ENCODE measurements around the gene ZNF710.

Gene ZNF710

GRCh38 chr15:90019611-90020010 lies 18.5 kb downstream of the ZNF710 start:
- no peak for DNase-seq

DNA sequence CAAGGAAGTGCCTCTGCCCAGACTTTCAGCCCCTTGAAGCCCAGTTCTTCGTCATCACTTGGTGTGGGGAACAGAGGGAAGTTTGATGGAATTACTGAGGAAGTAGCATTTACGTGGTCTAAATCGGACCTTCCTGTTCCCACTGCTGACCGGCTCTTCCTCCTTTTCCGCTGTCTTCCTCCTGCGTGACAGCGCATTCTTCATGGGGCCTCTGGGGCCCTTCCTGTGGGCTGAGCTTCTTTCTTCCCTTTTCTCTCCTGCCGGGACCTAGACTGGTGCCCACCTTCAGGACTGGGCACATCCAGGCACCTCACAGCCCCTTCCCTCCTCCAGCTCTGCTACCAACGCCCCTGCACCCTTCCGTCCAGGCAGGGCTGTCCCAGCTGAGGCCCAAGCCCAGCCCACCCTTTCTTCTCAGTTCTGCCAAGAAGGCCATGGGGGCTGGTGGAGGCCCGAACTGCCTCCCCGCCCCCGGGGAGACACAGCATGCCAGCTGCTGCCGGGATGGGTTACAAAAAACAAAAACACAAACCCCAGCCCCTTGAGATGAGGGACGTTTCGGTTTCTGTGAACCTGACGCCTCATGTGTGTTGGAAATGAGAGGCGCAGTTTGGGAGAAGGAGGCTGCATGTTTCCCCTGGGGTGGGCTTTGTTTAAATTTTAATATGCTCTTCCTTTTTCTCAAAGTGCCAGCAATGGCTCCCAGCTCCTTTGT lies 19.1 kb downstream of the ZNF710 start:
- DNase-seq = no peak

- no peak for DNase-seq
Measured at GRCh38 chr15:90020936-90021507, 19.9 kb downstream of the ZNF710 start.

GRCh38 chr15:90022345-90022744 lies 21.2 kb downstream of the ZNF710 start:
- no peak for DNase-seq

- no peak for DNase-seq
Measured at GRCh38 chr15:90022905-90023700, 22.0 kb downstream of the ZNF710 start.

- no peak for DNase-seq
Measured at GRCh38 chr15:90024406-90024805, 23.3 kb downstream of the ZNF710 start.

- DNase-seq = no peak
Measured at GRCh38 chr15:90025489-90026033, 24.4 kb downstream of the ZNF710 start.

DNA sequence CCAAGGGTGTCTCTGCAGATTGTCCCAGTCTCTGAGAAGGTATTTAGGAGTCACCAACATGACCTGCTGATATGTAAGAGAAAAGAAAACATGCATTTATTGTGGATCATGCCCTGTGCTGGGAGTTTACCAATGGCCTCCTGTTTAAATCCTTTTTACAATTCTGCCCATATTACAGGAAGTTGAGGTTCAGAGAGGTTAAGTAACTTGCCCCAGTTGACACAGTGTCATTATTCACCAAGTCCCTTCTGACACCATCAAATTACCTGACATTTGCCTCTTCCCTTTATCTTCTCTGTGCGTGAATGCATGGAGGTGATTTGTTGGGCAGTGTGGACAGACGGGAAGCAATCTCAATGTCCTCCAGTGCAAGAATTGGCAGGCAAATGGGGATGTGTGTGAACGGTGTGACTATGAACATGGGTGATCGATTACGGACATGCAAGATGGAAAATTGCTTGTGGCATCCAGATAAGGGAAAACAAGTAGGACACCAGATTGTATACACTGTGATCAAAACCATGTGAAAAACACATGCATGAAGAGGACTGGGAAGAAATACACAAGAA lies 27.3 kb downstream of the ZNF710 start:
- no peak for DNase-seq

DNA sequence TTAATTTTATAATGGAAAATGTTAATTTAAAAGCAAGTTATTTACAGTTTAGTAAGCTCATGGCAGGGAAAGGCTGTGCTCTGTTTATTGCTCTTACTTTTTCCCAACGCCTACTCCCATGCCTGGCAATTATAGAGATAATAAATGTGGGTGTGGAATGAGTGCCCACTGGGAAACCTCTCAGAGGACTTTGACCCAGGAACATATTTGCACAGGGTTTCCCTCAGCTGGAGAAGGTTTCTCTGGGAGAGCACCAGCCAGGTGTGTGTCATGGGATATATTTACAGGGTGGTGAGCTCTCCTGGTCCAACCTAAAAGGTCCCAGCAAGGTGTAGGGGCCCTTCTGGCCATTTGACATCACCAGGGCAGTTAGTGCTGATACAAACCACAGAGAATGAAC lies 27.9 kb downstream of the ZNF710 start:
- DNase-seq = no peak

GRCh38 chr15:90030376-90030775 lies 29.3 kb downstream of the ZNF710 start:
- no peak for DNase-seq

DNA sequence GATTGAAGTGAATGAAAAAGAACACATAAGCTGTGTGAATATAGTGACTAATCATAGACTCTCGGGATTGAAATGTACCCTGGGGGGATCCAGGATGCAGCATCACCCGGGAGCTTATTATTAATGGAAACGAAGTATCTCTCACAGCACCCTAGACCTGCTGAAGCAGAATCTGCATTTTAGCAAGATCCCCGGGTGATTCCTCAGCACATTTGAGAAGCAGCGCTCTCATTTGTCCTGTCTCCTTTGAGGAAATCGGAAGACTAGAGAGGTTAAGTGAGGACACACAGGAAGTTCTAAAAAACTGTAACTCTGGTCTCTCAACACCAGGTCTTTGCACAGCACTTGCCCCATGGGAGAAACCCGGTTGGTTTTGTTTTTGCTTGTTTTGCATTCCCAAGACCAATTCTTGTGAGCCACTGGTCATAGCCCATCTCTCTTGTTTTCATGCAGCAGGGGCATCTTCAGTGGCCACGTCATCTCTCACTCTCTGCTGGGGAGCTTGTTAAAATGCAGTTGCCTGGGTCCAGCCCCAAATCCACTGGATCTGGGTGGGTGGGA lies 30.2 kb downstream of the ZNF710 start:
- no peak for DNase-seq

DNA sequence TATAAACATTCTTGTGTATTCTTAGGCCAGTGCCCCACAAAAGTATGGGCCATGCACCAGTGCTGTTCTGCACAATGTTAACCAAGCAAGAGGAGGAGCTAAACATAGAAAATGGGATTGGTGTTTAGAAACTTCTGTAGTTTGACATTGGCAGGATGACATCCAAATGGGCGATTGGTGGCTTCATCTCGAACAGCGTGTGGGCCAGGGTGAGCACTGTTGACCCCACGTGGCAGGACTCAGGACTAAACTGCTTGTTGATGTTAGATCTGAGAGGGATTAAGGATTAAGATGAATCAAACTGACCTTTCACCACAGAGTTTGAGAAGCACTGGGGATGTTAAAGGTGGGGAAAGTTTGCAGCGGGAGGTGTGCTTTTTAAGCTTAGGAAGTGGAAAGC lies 31.9 kb downstream of the ZNF710 start:
- DNase-seq = no peak

DNA sequence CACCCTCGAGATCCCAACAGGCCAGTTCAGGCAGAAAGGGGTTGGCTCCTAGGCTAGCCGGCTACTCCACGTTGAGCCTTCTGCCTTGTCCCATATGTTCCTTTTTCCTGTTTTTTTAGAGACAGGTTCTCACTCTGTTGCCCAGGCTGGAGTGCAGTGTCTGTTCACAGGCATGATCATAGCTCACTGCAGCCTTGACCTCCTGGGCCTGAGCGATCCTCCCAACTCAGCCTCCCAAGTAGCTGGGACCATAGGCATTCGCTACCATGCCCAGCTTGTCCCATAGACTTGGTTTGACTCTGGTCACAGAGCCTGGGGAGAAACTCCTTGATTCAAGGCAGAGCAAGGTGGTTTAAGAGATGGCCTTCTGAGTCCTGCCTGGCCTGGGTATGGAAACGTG lies 32.3 kb downstream of the ZNF710 start:
- DNase-seq = no peak

GRCh38 chr15:90035095-90035839 lies 34.1 kb downstream of the ZNF710 start:
- DNase-seq = no peak

DNA sequence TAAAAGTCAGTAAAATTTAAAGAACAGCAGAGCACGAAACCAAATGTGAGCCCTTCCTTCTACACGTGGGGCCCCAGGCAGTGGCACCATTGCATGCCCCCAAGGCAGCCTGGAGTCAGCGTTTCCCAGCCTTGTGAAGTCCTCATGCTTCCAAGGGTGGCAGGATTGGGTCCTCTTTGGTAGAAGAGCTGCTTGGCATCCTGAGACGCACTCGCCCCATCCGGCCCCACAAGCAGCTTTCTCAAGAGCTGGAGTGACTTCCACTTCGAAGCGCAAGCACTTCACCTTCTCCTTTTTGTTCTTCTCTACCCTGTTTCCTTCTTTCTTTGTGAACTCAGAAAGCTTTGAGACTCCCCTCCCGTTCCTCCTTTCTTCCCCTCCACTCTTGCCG lies 34.7 kb downstream of the ZNF710 start:
- no peak for DNase-seq

DNA sequence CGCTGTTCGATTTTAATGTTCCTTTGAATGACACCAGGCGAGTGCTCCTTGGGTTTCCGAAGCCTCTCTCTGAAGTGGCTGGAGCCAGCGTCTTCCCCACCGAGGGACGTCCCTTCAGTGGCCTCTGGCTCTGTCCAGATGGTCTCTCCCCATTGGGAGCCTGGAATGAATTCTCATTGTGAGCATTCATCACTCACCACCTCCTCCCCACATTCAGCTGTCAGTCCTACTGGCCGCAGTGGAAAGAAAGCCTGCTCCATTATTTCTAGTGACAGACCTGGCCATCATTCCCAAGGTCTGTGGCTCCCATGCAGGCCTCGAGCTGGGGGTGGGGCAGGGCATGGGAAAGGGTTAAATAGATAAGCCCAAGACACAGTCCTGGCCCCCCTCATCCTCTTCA lies 35.2 kb downstream of the ZNF710 start:
- DNase-seq = no peak

DNA sequence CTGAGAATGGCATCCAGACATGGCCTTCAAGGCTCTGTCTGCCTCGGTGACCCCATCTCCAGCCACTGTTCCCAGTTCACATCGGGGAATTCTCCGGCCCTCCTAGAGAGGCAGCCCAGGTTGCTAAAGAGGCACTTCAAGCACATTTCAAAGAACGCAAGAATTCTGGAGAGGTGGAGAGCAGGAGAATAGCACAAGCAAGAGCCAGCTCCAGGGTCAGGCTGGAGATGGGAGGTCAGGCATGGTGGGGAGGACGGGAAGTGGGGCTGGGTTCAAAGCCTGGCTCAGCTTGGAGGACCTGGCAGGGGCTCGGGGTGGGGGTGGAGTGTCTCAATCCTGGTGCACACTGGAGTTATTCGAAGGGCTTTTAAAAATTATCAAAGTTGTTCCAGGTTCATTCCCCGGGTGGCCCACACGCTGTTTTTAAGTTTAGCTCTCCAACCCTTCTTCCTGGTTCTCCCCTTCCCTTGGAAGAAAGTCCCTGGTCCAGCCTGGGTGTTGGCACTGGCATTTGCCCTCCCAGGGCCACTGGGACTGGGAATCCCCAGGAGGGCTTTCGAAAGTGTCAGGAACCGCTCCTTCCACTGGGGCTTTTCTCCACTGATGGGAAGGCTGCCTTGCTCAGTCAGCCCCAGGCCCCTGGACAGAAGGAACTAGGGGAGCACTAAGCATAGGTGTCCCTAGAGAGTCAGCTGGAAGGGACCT lies 35.8 kb downstream of the ZNF710 start:
- DNase-seq = no peak

DNA sequence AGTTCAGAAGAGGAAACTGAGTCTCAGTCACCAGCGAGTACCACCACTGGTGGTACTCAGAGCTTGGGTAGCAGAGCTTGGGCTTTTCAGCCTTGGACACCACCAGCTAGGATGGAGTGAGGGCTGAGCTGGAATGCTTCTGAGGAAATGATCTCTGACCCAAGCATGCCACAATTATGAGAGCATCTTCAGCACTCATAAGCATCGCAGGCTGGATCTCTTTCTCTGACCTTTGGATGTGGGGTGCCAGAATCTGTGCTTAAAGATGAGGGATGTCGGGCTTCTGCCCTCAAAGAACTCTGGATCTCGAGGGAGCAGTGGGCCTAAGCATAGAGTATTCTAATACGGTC lies 36.4 kb downstream of the ZNF710 start:
- no peak for DNase-seq

- DNase-seq = peak; percentile 30
Measured at GRCh38 chr15:90037961-90038631, 37.0 kb downstream of the ZNF710 start.

DNA sequence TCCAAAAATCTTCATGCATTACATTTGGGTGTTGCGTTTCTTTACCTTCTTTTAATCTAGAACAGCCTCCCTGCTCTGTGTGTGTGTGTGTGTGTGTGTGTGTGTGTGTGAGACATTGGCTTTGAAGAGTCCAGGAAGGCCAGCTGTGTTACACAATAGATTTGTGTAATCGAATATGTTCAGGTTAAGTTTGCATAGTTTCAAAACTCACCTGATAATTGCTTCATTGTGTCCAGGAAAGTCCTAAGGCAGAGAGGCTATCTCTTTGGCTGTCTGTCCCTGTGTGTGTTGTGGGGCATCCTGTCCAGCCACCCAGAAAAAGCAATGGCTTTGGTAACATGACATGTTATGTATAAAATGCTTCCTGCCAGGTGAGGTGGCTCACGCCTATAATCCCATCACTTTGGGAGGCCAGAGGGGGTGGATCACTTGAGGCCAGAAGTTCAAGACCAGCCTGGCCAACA lies 37.5 kb downstream of the ZNF710 start:
- no peak for DNase-seq

DNA sequence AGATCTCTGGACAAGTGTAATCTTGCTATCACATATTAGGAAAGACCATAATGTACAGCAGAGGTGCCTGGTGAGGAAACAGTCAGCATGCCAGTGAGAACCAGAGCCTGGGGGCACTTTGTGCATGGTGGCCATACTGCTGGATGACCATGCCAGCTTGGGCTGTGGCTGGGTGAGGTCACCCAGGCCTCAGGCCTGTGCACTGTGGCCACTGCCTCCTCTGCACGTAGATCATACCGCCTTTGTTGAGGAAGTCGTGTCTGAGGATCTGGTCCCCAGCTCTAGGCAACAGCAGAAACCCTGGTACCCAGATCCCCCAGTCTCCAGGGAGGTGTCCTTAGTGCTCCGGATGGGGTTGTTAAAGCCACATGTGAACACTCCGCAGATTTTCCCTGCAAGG lies 38.9 kb downstream of the ZNF710 start:
- no peak for DNase-seq
